ENCODE data around the gene RAB4A.

RAB4A gene

DNA sequence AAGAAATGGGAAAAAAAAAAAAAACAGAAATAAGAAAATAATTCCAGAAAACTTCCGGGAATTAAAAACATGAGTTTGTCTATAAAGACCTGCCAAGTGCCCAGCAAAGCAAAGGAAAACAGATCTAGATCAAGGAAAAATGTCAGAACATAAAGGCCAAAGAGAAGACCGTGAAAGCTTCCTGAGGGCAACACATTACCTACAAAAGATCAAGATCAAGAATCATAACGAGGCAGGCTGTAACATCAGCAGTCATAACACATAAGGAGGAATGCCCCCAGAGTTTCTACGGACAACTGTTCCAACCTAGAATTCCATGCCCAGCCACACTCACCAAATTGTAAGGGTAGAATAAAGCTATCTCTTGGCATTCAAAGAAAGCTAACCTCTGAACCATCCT is 68.2 kb downstream of the RAB4A start:
- TF ChIP-seq, protein P1, sequence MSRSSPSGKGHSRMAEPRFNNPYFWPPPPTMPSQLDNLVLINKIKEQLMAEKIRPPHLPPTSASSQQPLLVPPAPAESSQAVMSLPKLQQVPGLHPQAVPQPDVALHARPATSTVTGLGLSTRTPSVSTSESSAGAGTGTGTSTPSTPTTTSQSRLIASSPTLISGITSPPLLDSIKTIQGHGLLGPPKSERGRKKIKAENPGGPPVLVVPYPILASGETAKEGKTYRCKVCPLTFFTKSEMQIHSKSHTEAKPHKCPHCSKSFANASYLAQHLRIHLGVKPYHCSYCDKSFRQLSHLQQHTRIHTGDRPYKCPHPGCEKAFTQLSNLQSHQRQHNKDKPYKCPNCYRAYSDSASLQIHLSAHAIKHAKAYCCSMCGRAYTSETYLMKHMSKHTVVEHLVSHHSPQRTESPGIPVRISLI (tag by site-specific recombination; IDR thresholded peaks at IDR 0.05): 0 out of 2 replicates have a peak, but pooled peaks have one; percentile 44
- no peak for TF ChIP-seq ZBTB7A (tag by site-specific recombination; IDR thresholded peaks at IDR 0.05; ENCODE audit: low read depth)
- Histone ChIP-seq H3K36me3 (ENCODE audit: control insufficient read depth in 2 of 2, insufficient read depth in 1 of 2, low read length in 2 of 2) (peaks cover 10 to 11% of the 10 kb centered on the region in 2 experiments; a peak in 2 of 3 replicates), H3K9me3 (ENCODE audit: control insufficient read depth, insufficient read depth, low read depth, low read length) (no peaks in the 10 kb centered on the region), H3K4me1 (ENCODE audit: control insufficient read depth, insufficient read depth, low read length) (peaks cover 33% of the 10 kb centered on the region), H3K27ac (ENCODE audit: extremely low read depth, low read depth, low read length) (no peak overlapping the region), H3K4me3 (ENCODE audit: low read depth, low read length) (no peak overlapping the region)
- ChIA-PET CTCF (interaction anchor here (0.6 to 1.1 kb wide), 3 partner anchors 101 to 672 kb away, joined by 3 to 4 read pairs (median 3); no protein-coding TSS in a partner anchor), POLR2A (no interaction called here)

DNA sequence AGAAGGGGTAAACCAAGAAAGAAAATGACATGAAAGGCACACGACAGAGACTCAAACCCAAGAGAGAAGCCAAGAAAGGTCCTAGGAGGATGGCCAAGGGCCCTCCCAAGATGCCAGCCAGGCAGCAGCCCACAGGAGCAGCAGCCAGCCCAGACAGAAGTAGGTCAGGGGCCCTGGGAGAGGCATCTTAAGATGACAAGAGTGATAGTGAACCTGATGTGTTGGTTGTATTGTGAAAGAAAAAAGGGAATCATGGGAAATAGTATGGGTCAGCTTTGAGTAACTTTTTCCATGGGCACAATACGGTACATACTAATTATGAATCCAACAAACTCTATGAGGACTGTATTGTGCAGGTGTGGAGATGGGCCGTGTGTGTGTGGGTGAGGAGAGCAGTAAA is 68.6 kb downstream of the RAB4A start:
- ChIA-PET POLR2A (no interaction called here), CTCF (interaction anchor here (0.6 to 1.1 kb wide), 3 partner anchors 100 to 672 kb away, joined by 3 to 4 read pairs (median 3); no protein-coding TSS in a partner anchor)
- TF ChIP-seq GLIS1 (tag by site-specific recombination; IDR thresholded peaks at IDR 0.05) (0 out of 2 replicates have a peak, but pooled peaks have one; percentile 18), ZBTB20 (tag by site-specific recombination; IDR thresholded peaks at IDR 0.05) (peak; percentile 87), ZNF777 (tag by site-specific recombination; IDR thresholded peaks at IDR 0.05; ENCODE audit: borderline replicate concordance) (no peak), SP7 (tag by site-specific recombination; IDR thresholded peaks at IDR 0.05) (peak; percentile 70), ZNF626 (tag by site-specific recombination; IDR thresholded peaks at IDR 0.05) (no peak), ZNF24 (tag by site-specific recombination; IDR thresholded peaks at IDR 0.05) (no peak), ZNF555 (tag by site-specific recombination; conservative IDR thresholded peaks at IDR 0.05) (no peak), ZNF10 (tag by site-specific recombination; IDR thresholded peaks at IDR 0.05) (peak; percentile 45; the same call in 1 of the 2 replicates), ZXDB (tag by site-specific recombination; IDR thresholded peaks at IDR 0.05) (0 out of 2 replicates have a peak, but pooled peaks have one; percentile 12), ZNF544 (tag by site-specific recombination; IDR thresholded peaks at IDR 0.05) (no peak), OSR2 (tag by site-specific recombination; IDR thresholded peaks at IDR 0.05) (peak; percentile 31; the same call in 1 of the 2 replicates), ZFP69B (tag by site-specific recombination; IDR thresholded peaks at IDR 0.05) (no peak), BCL11B (tag by site-specific recombination; IDR thresholded peaks at IDR 0.05; ENCODE audit: low read depth) (no peak)
- TF ChIP-seq, protein P2, sequence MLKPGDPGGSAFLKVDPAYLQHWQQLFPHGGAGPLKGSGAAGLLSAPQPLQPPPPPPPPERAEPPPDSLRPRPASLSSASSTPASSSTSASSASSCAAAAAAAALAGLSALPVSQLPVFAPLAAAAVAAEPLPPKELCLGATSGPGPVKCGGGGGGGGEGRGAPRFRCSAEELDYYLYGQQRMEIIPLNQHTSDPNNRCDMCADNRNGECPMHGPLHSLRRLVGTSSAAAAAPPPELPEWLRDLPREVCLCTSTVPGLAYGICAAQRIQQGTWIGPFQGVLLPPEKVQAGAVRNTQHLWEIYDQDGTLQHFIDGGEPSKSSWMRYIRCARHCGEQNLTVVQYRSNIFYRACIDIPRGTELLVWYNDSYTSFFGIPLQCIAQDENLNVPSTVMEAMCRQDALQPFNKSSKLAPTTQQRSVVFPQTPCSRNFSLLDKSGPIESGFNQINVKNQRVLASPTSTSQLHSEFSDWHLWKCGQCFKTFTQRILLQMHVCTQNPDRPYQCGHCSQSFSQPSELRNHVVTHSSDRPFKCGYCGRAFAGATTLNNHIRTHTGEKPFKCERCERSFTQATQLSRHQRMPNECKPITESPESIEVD (tag by site-specific recombination; IDR thresholded peaks at IDR 0.05): no peak
- TF ChIP-seq, protein P3, sequence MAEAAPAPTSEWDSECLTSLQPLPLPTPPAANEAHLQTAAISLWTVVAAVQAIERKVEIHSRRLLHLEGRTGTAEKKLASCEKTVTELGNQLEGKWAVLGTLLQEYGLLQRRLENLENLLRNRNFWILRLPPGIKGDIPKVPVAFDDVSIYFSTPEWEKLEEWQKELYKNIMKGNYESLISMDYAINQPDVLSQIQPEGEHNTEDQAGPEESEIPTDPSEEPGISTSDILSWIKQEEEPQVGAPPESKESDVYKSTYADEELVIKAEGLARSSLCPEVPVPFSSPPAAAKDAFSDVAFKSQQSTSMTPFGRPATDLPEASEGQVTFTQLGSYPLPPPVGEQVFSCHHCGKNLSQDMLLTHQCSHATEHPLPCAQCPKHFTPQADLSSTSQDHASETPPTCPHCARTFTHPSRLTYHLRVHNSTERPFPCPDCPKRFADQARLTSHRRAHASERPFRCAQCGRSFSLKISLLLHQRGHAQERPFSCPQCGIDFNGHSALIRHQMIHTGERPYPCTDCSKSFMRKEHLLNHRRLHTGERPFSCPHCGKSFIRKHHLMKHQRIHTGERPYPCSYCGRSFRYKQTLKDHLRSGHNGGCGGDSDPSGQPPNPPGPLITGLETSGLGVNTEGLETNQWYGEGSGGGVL (tag by site-specific recombination; IDR thresholded peaks at IDR 0.05): no peak
- H3K27ac ChIP-seq (ENCODE audit: extremely low read depth, low read depth, low read length): no peak overlapping the region
- H3K4me1 ChIP-seq (ENCODE audit: control insufficient read depth, insufficient read depth, low read length): peaks cover 33% of the 10 kb centered on the region
- H3K36me3 ChIP-seq (ENCODE audit: control insufficient read depth in 2 of 2, insufficient read depth in 1 of 2, low read length in 2 of 2): peaks cover 7 to 11% of the 10 kb centered on the region in 2 experiments; a peak in 2 of 3 replicates
- no peaks in the 10 kb centered on the region for H3K9me3 ChIP-seq (ENCODE audit: control insufficient read depth, insufficient read depth, low read depth, low read length)
- H3K4me3 ChIP-seq (ENCODE audit: low read depth, low read length): no peak overlapping the region

DNA sequence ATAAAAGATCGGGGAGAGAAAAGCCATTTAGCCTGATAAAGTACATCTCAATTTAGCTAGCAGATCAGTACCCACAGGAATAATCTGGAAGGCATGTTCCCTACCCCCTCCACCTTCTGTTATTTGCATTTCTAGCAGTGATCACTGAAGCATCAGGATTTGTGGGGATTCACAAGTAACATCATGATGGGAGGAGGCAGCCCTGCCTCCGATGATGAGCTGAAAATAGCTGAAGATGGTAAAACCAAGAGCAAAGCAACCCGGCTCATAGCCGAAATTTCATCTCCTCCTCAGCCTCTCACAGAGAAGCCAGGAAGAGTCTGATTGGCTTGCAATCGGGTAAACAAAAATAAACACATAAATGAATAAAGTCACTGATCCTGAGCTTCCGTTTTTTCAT is 69.6 kb downstream of the RAB4A start:
- CTCF ChIA-PET: interaction anchor here (0.5 to 1.6 kb wide), 6 partner anchors 15 to 1490 kb away, joined by 3 to 5 read pairs (median 4); no protein-coding TSS in a partner anchor
- POLR2A ChIA-PET: interaction anchor here (1.0 kb wide), 1 partner anchor 17 kb away, joined by 3 read pairs; no protein-coding TSS in a partner anchor
- TF ChIP-seq, protein P4, sequence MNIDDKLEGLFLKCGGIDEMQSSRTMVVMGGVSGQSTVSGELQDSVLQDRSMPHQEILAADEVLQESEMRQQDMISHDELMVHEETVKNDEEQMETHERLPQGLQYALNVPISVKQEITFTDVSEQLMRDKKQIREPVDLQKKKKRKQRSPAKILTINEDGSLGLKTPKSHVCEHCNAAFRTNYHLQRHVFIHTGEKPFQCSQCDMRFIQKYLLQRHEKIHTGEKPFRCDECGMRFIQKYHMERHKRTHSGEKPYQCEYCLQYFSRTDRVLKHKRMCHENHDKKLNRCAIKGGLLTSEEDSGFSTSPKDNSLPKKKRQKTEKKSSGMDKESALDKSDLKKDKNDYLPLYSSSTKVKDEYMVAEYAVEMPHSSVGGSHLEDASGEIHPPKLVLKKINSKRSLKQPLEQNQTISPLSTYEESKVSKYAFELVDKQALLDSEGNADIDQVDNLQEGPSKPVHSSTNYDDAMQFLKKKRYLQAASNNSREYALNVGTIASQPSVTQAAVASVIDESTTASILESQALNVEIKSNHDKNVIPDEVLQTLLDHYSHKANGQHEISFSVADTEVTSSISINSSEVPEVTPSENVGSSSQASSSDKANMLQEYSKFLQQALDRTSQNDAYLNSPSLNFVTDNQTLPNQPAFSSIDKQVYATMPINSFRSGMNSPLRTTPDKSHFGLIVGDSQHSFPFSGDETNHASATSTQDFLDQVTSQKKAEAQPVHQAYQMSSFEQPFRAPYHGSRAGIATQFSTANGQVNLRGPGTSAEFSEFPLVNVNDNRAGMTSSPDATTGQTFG (tag by site-specific recombination; IDR thresholded peaks at IDR 0.05; ENCODE audit: borderline replicate concordance): no peak
- TF ChIP-seq, protein P5, sequence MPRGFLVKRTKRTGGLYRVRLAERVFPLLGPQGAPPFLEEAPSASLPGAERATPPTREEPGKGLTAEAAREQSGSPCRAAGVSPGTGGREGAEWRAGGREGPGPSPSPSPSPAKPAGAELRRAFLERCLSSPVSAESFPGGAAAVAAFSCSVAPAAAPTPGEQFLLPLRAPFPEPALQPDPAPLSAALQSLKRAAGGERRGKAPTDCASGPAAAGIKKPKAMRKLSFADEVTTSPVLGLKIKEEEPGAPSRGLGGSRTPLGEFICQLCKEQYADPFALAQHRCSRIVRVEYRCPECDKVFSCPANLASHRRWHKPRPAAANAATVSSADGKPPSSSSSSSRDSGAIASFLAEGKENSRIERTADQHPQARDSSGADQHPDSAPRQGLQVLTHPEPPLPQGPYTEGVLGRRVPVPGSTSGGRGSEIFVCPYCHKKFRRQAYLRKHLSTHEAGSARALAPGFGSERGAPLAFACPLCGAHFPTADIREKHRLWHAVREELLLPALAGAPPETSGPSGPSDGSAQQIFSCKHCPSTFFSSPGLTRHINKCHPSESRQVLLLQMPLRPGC (tag by site-specific recombination; IDR thresholded peaks at IDR 0.05): 0 out of 2 replicates have a peak, but pooled peaks have one; percentile 5
- TF ChIP-seq ZNF366 (tag by site-specific recombination; conservative IDR thresholded peaks at IDR 0.05): peak; percentile 13; the same call in 1 of the 2 replicates
- Histone ChIP-seq H3K4me3 (ENCODE audit: low read depth, low read length) (peak overlapping the region; percentile 1; the same call in 1 of the 2 replicates), H3K4me1 (ENCODE audit: control insufficient read depth, insufficient read depth, low read length) (peaks cover 33% of the 10 kb centered on the region), H3K36me3 (ENCODE audit: control insufficient read depth in 2 of 2, insufficient read depth in 1 of 2, low read length in 2 of 2) (peaks cover 0 to 2% of the 10 kb centered on the region in 2 experiments; a peak in 1 of 3 replicates), H3K9me3 (ENCODE audit: control insufficient read depth, insufficient read depth, low read depth, low read length) (no peaks in the 10 kb centered on the region), H3K27ac (ENCODE audit: extremely low read depth, low read depth, low read length) (no peak overlapping the region)

Measured in HEK293 (cell line).